Hepatocyte (in vitro differentiated cells): ENCODE results near the gene PRDM12. TPM values are rescaled to one million over a fixed set of nuclear protein-coding genes. Genes with fewer than 3 reads are reported as not detected.

ENCODE experiments used
- DNase-seq: peaks from one replicate; pipeline ENCODE4 v3.0.0-alpha.2; 2016; ENCODE audit warnings: low spot score
- H2AFZ ChIP-seq: fragments of 200-600 bp; sonication (generic); 2 replicates; pipeline ENCODE4 v1.6.0; 2016; ENCODE audit warnings: antibody characterized with exemption, mild to moderate bottlenecking
- H3K27ac ChIP-seq: fragments of 200-600 bp; sonication (generic); 2 replicates; pipeline ENCODE4 v1.5.1; 2016; ENCODE audit warnings: mild to moderate bottlenecking
- H3K27me3 ChIP-seq: fragments of 200-600 bp; sonication (generic); 2 replicates; pipeline ENCODE4 v1.6.1; 2016
- H3K36me3 ChIP-seq: fragments of 200-600 bp; sonication (generic); replicated peaks from 2 replicates; pipeline ENCODE4 v1.5.1; 2016; ENCODE audit warnings: low read depth; ENCODE audit not compliant: insufficient read depth
- H3K4me1 ChIP-seq: fragments of 200-600 bp; sonication (generic); 2 replicates; pipeline ENCODE4 v1.5.1; 2016; ENCODE audit warnings: mild to moderate bottlenecking, moderate library complexity; ENCODE audit not compliant: insufficient read depth
- H3K4me2 ChIP-seq: fragments of 200-600 bp; sonication (generic); 2 replicates; pipeline ENCODE4 v1.6.0; 2016
- H3K4me3 ChIP-seq: fragments of 200-600 bp; sonication (generic); 2 replicates; pipeline ENCODE4 v1.5.1; 2016; ENCODE audit warnings: mild to moderate bottlenecking
- H3K79me2 ChIP-seq: fragments of 200-600 bp; sonication (generic); 2 replicates; pipeline ENCODE4 v1.6.0; 2017; ENCODE audit warnings: mild to moderate bottlenecking
- H3K9me2 ChIP-seq: fragments of 200-600 bp; sonication (generic); replicated peaks from 2 replicates; pipeline ENCODE4 v1.6.0; 2017; ENCODE audit warnings: mild to moderate bottlenecking; ENCODE audit not compliant: insufficient read depth
- H3K9me3 ChIP-seq: fragments of 200-600 bp; sonication (generic); 2 replicates; pipeline ENCODE4 v1.5.1; 2016; ENCODE audit warnings: low read depth, mild to moderate bottlenecking
- H4K20me1 ChIP-seq: fragments of 200-600 bp; sonication (generic); 2 replicates; pipeline ENCODE4 v1.6.0; 2016; ENCODE audit warnings: mild to moderate bottlenecking; ENCODE audit not compliant: insufficient read depth, poor library complexity, severe bottlenecking
- CTCF ChIP-seq: fragments of 200-600 bp; sonication (generic); IDR thresholded peaks from 2 replicates; pipeline ENCODE4 v1.5.1; 2016; ENCODE audit warnings: antibody characterized with exemption, mild to moderate bottlenecking; ENCODE audit not compliant: poor library complexity
- EZH2 ChIP-seq: fragments of 200-600 bp; sonication (generic); IDR thresholded peaks from 2 replicates; pipeline ENCODE4 v1.6.1; 2016; ENCODE audit warnings: antibody characterized with exemption, mild to moderate bottlenecking, borderline replicate concordance
- EZH2phosphoT487 ChIP-seq: fragments of 200-600 bp; sonication (generic); IDR thresholded peaks from one replicate; pipeline ENCODE4 v1.6.1; 2018; ENCODE audit warnings: antibody characterized with exemption, mild to moderate bottlenecking, low read depth, moderate library complexity; ENCODE audit not compliant: unreplicated experiment, severe bottlenecking
- WGBS: methylation state at CpG from one replicate; pipeline ENCODE4 v1.1.6; 2016; ENCODE audit warnings: low lambda C conversion rate; ENCODE audit errors: missing lambda C conversion rate; 5-methylcytosine and 5-hydroxymethylcytosine counted together
- polyA plus RNA-seq: library from polyadenylated mRNA; unstranded; fragments of >200 nt; fragmentation: Nextera tagmentation; extraction: Ambion mirVana; gene quantifications from 2 replicates; pipeline ENCODE4 v1.2.1, GENCODE V29; 2016
- total RNA-seq: library from RNA; depleted of rRNA; stranded (reverse); fragments of >200 nt; gene quantifications from 2 replicates; pipeline ENCODE4 v1.2.3, GENCODE V29; 2014

PRDM12 gene
- total and polyA plus RNA-seq, 2 experiments from 2014 or later, result not detected

GRCh38 chr9:130639124-130639765, 25.1 kb upstream of the PRDM12 start:
- H3K79me2 ChIP-seq, result no peaks in the 10 kb centered on the region
- no peak overlapping the region for H3K4me3 ChIP-seq
- no peaks in the 10 kb centered on the region for H3K36me3 ChIP-seq
- no peak overlapping the region for H2AFZ ChIP-seq
- H3K4me1 ChIP-seq, result no peaks in the 10 kb centered on the region
- no peak for DNase-seq
- no peak overlapping the region for H3K27ac ChIP-seq
- 82% methylated on average over 20 of the region's 20 CpGs for WGBS
- TF ChIP-seq CTCF, result no peak
- TF ChIP-seq EZH2phosphoT487, result no peak
- no peak for TF ChIP-seq EZH2
- no peaks in the 10 kb centered on the region for H3K9me3 ChIP-seq
- H3K9me2 ChIP-seq, result no peaks in the 10 kb centered on the region
- H4K20me1 ChIP-seq, result no peaks in the 10 kb centered on the region
- H3K27me3 ChIP-seq, result no peaks in the 10 kb centered on the region
- no peak overlapping the region for H3K4me2 ChIP-seq

- TF ChIP-seq EZH2 (no peak), CTCF (no peak), EZH2phosphoT487 (no peak)
- Histone ChIP-seq H3K9me3 (no peaks in the 10 kb centered on the region), H3K79me2 (no peaks in the 10 kb centered on the region), H3K27ac (no peak overlapping the region), H3K36me3 (no peaks in the 10 kb centered on the region), H3K4me3 (no peak overlapping the region), H4K20me1 (no peaks in the 10 kb centered on the region), H3K4me2 (no peak overlapping the region), H3K4me1 (no peaks in the 10 kb centered on the region), H3K9me2 (no peaks in the 10 kb centered on the region), H3K27me3 (no peaks in the 10 kb centered on the region), H2AFZ (no peak overlapping the region)
- no peak for DNase-seq
- 96% methylated on average over 17 of the region's 17 CpGs for WGBS
These were observed 24.4 kb upstream of the PRDM12 start for GRCh38 chr9:130639866-130640555.

GRCh38 chr9:130640681-130641080, 23.7 kb upstream of the PRDM12 start:
- no peak overlapping the region for H2AFZ ChIP-seq
- no peaks in the 10 kb centered on the region for H3K9me2 ChIP-seq
- WGBS, result 78% methylated on average over 7 of the region's 7 CpGs
- no peaks in the 10 kb centered on the region for H4K20me1 ChIP-seq
- H3K9me3 ChIP-seq, result no peaks in the 10 kb centered on the region
- H3K36me3 ChIP-seq, result no peaks in the 10 kb centered on the region
- no peak overlapping the region for H3K27ac ChIP-seq
- DNase-seq, result no peak
- no peaks in the 10 kb centered on the region for H3K79me2 ChIP-seq
- H3K4me1 ChIP-seq, result no peaks in the 10 kb centered on the region
- no peak overlapping the region for H3K4me3 ChIP-seq
- TF ChIP-seq EZH2 (no peak), CTCF (no peak), EZH2phosphoT487 (no peak)
- no peak overlapping the region for H3K4me2 ChIP-seq
- no peaks in the 10 kb centered on the region for H3K27me3 ChIP-seq
